Neuronal stem cell (in vitro differentiated cells): ENCODE results near the gene ZXDC.
A peak's percentile ranks its signal among the peaks of the same experiment; 100 is the strongest.

Experiments
- DNase-seq: peaks from one replicate; pipeline ENCODE4 v3.0.0-alpha.2; 2013; ENCODE audit warnings: low spot score
- H2AFZ ChIP-seq: one replicate; pipeline ENCODE4 v1.6.1; 2013; ENCODE audit warnings: mild to moderate bottlenecking, low read length, inconsistent platforms
- H2AK5ac ChIP-seq: 2 replicates; pipeline ENCODE4 v1.6.1; 2013; ENCODE audit warnings: low read depth, mild to moderate bottlenecking, inconsistent platforms, low read length, moderate library complexity, mixed read lengths
- H2BK120ac ChIP-seq: 2 replicates; pipeline ENCODE4 v1.6.1; 2013; ENCODE audit warnings: low read depth, mild to moderate bottlenecking, inconsistent platforms, low read length, moderate library complexity, mixed read lengths
- H2BK12ac ChIP-seq: one replicate; pipeline ENCODE4 v1.6.1; 2013; ENCODE audit warnings: low read length, inconsistent platforms
- H2BK15ac ChIP-seq: 2 replicates; pipeline ENCODE4 v1.6.1; 2013; ENCODE audit warnings: mild to moderate bottlenecking, low read length, inconsistent platforms, mixed read lengths
- H2BK5ac ChIP-seq: one replicate; pipeline ENCODE4 v1.6.1; 2013; ENCODE audit warnings: inconsistent platforms, mild to moderate bottlenecking, low read length, moderate library complexity
- H3K14ac ChIP-seq: one replicate; pipeline ENCODE4 v1.6.1; 2013; ENCODE audit warnings: low read length, inconsistent platforms
- H3K18ac ChIP-seq: 2 replicates; pipeline ENCODE4 v1.6.1; 2013; ENCODE audit warnings: low read length, inconsistent platforms
- H3K23ac ChIP-seq: 2 replicates; pipeline ENCODE4 v1.6.1; 2013; ENCODE audit warnings: low read depth, mild to moderate bottlenecking, mixed read lengths, low read length, inconsistent platforms; ENCODE audit not compliant: poor library complexity
- H3K27ac ChIP-seq: replicated peaks from 3 replicates; pipeline ENCODE4 v1.5.1; 2013; ENCODE audit warnings: low read length, inconsistent platforms
- H3K27me3 ChIP-seq, 3 experiments: 2 replicates each; pipeline ENCODE4 v1.6.1; 2013; ENCODE audit warnings: low read length in 3 of 3, mild to moderate bottlenecking in 2 of 3, inconsistent platforms in 1 of 3, low read depth in 1 of 3, mixed read lengths in 1 of 3, moderate library complexity in 1 of 3; ENCODE audit not compliant: control insufficient read depth in 3 of 3, insufficient read depth in 3 of 3
- H3K36me3 ChIP-seq, 2 donors: replicated peaks in 1 of 2; 2 replicates each; pipeline ENCODE4 v1.6.1; 2013; ENCODE audit warnings: low read length in 2 of 2; ENCODE audit not compliant: control insufficient read depth in 2 of 2, insufficient read depth in 2 of 2
- H3K4ac ChIP-seq: 2 replicates; pipeline ENCODE4 v1.6.1; 2013; ENCODE audit warnings: inconsistent platforms, mild to moderate bottlenecking, low read length, moderate library complexity
- H3K4me1 ChIP-seq, 2 donors: 1 replicate in 1 of 2; 2 replicates in 1 of 2; pipeline ENCODE4 v1.6.1; 2013; ENCODE audit warnings: low read length in 2 of 2, low read depth in 1 of 2; ENCODE audit not compliant: control insufficient read depth in 2 of 2, insufficient read depth in 1 of 2
- H3K4me2 ChIP-seq: one replicate; pipeline ENCODE4 v1.6.1; 2013; ENCODE audit warnings: mild to moderate bottlenecking, low read length, inconsistent platforms; ENCODE audit not compliant: insufficient read depth, poor library complexity, severe bottlenecking
- H3K4me3 ChIP-seq, 2 donors: 2 replicates each; pipeline ENCODE4 v1.5.1; 2013; ENCODE audit warnings: low read length in 2 of 2, mild to moderate bottlenecking in 2 of 2, inconsistent platforms in 1 of 2, moderate library complexity in 1 of 2
- H3K79me1 ChIP-seq: one replicate; pipeline ENCODE4 v1.6.1; 2013; ENCODE audit warnings: low read depth, mild to moderate bottlenecking, inconsistent platforms, low read length, moderate library complexity
- H3K9ac ChIP-seq: one replicate; pipeline ENCODE4 v1.6.1; 2013; ENCODE audit warnings: mild to moderate bottlenecking, low read depth, low read length, inconsistent platforms; ENCODE audit not compliant: poor library complexity
- H3K9me3 ChIP-seq, 2 donors: replicated peaks in 1 of 2; 2 replicates each; pipeline versions ENCODE3 to v1.6.1; 2013; ENCODE audit warnings: low read length in 2 of 2, mild to moderate bottlenecking in 2 of 2, inconsistent platforms in 1 of 2, low read depth in 1 of 2, mixed read lengths in 1 of 2, moderate library complexity in 1 of 2; ENCODE audit not compliant: control insufficient read depth in 2 of 2, insufficient read depth in 1 of 2
- H4K8ac ChIP-seq: one replicate; pipeline ENCODE4 v1.6.1; 2013; ENCODE audit warnings: low read depth, mild to moderate bottlenecking, inconsistent platforms, low read length, moderate library complexity
- H4K91ac ChIP-seq: one replicate; pipeline ENCODE4 v1.6.1; 2013; ENCODE audit warnings: low read length, low read depth, mild to moderate bottlenecking, inconsistent platforms; ENCODE audit not compliant: poor library complexity
- WGBS, 2 donors: extraction: QIAGEN DNeasy Blood & Tissue Kit; methylation state at CpG; one replicate each; pipeline ENCODE4 v1.1.7; 2013; ENCODE audit warnings: missing lambda C conversion rate in 2 of 2, mixed read lengths in 1 of 2; ENCODE audit not compliant: insufficient read length in 2 of 2, insufficient replicate concordance in 1 of 2; ENCODE audit errors: extremely low coverage in 2 of 2; 5-methylcytosine and 5-hydroxymethylcytosine counted together

The ZXDC gene

DNA sequence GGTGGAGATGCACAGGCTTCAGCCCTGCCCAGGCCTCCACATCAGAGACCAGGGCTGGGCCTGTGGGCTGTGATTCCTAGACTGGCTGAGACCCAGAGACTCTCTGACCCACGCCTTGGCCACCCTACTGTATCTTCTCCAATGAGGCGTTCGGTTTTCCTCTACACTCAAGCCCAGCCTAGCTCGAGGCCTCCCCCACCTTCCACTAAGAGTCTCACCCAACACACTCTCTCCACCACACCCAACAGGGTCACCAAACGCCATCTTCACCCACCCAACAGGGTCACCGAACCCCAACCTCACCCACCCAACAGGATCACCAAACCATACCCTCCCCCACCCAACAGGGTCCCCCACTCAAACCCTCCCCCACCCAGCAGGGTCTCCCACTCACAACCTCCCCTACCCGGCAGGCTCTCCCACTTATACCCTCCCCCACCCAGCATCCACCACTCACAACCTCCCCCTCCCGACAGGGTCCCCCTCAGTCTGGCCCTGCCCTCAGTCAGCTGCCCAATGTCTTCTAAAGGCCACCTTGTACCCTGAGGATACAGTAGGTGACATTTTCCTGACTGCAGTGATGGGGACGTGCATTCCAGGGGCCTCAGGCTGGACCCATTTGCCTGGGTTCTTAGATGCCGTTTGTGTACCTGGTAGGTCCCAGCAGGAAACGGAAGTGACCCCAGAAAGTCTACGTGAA lies 60.6 kb downstream of the ZXDC start:
- Histone ChIP-seq H2BK15ac (peak overlapping the region; percentile 54), H2BK12ac (no peak overlapping the region), H3K18ac (peak overlapping the region; percentile 76), H2AK5ac (no peak overlapping the region), H3K27ac (no peak overlapping the region), H3K27me3 (peaks cover 0 to 6% (median 0%) of the 10 kb centered on the region in 3 experiments), H3K14ac (no peak overlapping the region), H4K8ac (no peak overlapping the region), H3K36me3 (no peaks in the 10 kb centered on the region), H3K4me2 (no peak overlapping the region), H3K79me1 (peaks cover 2% of the 10 kb centered on the region), H3K4me1 (peaks cover 0 to 6% of the 10 kb centered on the region in 2 donors), H4K91ac (no peak overlapping the region), H3K9ac (peak overlapping the region; percentile 63), H3K23ac (no peak overlapping the region), H2BK120ac (no peak overlapping the region), H2BK5ac (no peak overlapping the region), H3K4me3 (no peak overlapping the region), H2AFZ (no peak overlapping the region), H3K9me3 (no peaks in the 10 kb centered on the region), H3K4ac (no peak overlapping the region)
- DNase-seq, result no peak
- WGBS, 2 donors, result no CpG with 5 or more reads among the region's 12 CpGs

DNA sequence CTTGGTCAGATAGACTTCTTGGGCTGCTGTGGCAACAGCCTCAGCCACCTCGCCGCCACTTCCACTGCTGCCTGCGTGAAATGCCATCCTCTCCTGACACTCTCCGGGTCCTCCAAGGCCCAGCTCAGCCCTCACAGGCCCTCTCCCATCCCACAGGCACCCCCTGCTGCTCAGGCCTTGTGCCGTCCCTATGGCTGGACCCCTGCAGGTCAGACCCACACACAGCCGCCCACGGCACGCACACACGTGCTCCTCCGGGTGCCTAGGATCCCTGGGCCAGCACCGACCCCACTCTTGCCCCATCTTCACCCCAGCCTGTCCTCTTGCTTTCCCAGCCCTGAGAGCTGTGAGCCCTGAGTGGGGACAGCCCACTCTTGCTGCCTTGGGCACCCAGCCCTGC lies 61.3 kb downstream of the ZXDC start:
- Histone ChIP-seq H2BK120ac (no peak overlapping the region), H3K4ac (no peak overlapping the region), H2BK12ac (no peak overlapping the region), H3K9me3 (no peaks in the 10 kb centered on the region), H3K18ac (peak overlapping the region; percentile 64), H2AFZ (no peak overlapping the region), H4K8ac (no peak overlapping the region), H3K36me3 (no peaks in the 10 kb centered on the region), H3K79me1 (peaks cover 2% of the 10 kb centered on the region), H2BK5ac (no peak overlapping the region), H2BK15ac (peak overlapping the region; percentile 54), H4K91ac (no peak overlapping the region), H3K9ac (peak overlapping the region; percentile 44), H3K4me2 (no peak overlapping the region), H3K4me1 (peaks cover 0 to 6% of the 10 kb centered on the region in 2 donors), H3K27ac (no peak overlapping the region), H3K4me3 (no peak overlapping the region), H3K27me3 (peaks cover 0 to 6% (median 0%) of the 10 kb centered on the region in 3 experiments), H3K23ac (no peak overlapping the region), H3K14ac (no peak overlapping the region), H2AK5ac (no peak overlapping the region)
- WGBS, 2 donors, result no CpG with 5 or more reads among the region's 11 CpGs
- DNase-seq, result no peak

DNA sequence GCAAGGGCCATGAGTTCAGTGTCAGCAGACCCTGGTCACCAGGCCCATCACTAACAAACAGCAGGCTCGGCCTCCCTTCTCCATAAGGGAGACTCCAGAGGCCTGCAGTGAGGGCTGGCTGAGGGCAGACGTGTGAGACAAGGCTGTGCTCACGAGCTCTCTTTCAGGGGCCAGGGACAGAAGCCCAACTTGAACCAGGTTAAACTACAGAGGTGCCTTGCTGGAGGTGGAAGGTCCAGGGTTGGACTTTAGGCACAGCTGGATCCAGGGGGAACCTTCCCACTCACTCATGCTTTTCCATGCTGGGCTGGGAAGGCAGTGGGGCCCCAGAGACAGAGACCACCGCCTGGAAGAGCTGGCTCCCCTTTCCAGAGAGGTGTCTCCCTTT lies 62.0 kb downstream of the ZXDC start:
- no peak overlapping the region for H3K4ac ChIP-seq
- no peak overlapping the region for H3K18ac ChIP-seq
- peak overlapping the region; percentile 50 for H2AK5ac ChIP-seq
- H2BK15ac ChIP-seq, result no peak overlapping the region
- no peak overlapping the region for H3K23ac ChIP-seq
- no peaks in the 10 kb centered on the region for H3K9me3 ChIP-seq
- H3K79me1 ChIP-seq, result peaks cover 2% of the 10 kb centered on the region
- WGBS, 2 donors, result no CpG with 5 or more reads among the region's 4 CpGs
- no peak overlapping the region for H2BK5ac ChIP-seq
- H3K4me2 ChIP-seq, result no peak overlapping the region
- H2BK120ac ChIP-seq, result peak overlapping the region; percentile 19
- peaks cover 0 to 6% (median 0%) of the 10 kb centered on the region in 3 experiments for H3K27me3 ChIP-seq
- H3K36me3 ChIP-seq, result no peaks in the 10 kb centered on the region
- no peak for DNase-seq
- H3K27ac ChIP-seq, result no peak overlapping the region
- no peak overlapping the region for H3K9ac ChIP-seq
- H3K14ac ChIP-seq, result no peak overlapping the region
- no peak overlapping the region for H3K4me3 ChIP-seq
- H2BK12ac ChIP-seq, result no peak overlapping the region
- H4K8ac ChIP-seq, result no peak overlapping the region
- H3K4me1 ChIP-seq, result peaks cover 0 to 6% of the 10 kb centered on the region in 2 donors
- H2AFZ ChIP-seq, result no peak overlapping the region
- H4K91ac ChIP-seq, result no peak overlapping the region

DNA sequence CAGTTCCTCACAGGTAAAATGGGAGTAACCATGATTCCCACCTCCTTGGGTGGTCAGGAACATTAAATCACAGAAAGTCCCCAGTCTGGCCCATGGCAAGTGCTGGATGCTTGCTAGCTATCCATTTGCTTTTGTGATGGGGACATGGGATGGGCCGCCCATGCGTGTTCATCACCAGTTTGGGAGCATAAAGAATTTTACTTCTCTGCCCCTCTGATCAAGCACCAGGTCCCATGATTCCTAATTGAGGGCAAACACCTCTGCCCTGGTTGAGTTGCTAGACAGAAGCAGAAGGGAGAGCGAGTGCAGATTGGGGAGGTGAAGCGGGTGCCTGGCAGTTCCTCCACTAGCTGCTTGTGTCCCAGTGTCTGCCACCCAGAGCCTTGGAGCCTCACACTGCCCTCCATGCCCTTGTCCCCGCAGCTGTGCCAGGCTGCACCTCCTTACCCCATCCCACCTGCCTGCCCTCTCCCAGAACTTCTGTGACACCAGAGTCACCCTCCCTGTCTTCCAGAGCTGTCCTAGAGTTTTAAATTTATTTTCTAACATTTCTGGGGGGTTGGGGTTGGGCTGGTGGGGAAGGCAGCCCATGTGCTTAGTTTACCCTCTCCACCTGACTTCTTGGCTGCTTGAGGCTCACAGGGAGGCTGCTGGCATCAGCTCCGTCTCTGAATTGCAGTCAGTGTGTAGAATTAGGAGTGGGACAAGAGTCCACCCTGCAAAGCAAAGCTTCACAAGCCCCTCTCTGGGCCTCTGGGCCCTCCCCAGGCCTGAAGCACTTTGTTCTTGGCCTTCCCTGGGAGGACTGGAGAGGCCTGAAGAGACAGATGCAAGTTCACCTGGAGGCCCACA lies 62.6 kb downstream of the ZXDC start:
- Histone ChIP-seq H3K4me1 (peaks cover 0 to 6% of the 10 kb centered on the region in 2 donors), H2AK5ac (peak overlapping the region; percentile 50), H3K14ac (no peak overlapping the region), H4K8ac (no peak overlapping the region), H3K27me3 (peaks cover 0 to 6% (median 0%) of the 10 kb centered on the region in 3 experiments), H3K23ac (no peak overlapping the region), H2BK15ac (no peak overlapping the region), H3K4me2 (no peak overlapping the region), H3K4ac (no peak overlapping the region), H3K18ac (no peak overlapping the region), H2BK12ac (no peak overlapping the region), H3K9ac (no peak overlapping the region), H3K9me3 (no peaks in the 10 kb centered on the region), H3K79me1 (peaks cover 2% of the 10 kb centered on the region), H2BK5ac (no peak overlapping the region), H4K91ac (no peak overlapping the region), H2BK120ac (peak overlapping the region; percentile 19), H3K4me3 (no peak overlapping the region), H3K27ac (no peak overlapping the region), H2AFZ (no peak overlapping the region), H3K36me3 (no peaks in the 10 kb centered on the region)
- WGBS, 2 donors, result no CpG with 5 or more reads among the region's 6 CpGs
- no peak for DNase-seq
